BLaER1 (cell line): ENCODE results near the gene GALNT18.

Experiments
- H3K27ac ChIP-seq: shearing (Covaris generic); formaldehyde crosslinking; 2 replicates; pipeline ENCODE4 v1.8.1; 2022
- H3K27me3 ChIP-seq: shearing (Covaris generic); formaldehyde crosslinking; 2 replicates; pipeline ENCODE4 v1.8.1; 2022
- H3K36me3 ChIP-seq: shearing (Covaris generic); formaldehyde crosslinking; 2 replicates; pipeline ENCODE4 v1.8.1; 2022
- H3K4me1 ChIP-seq: shearing (Covaris generic); formaldehyde crosslinking; 2 replicates; pipeline ENCODE4 v1.8.1; 2022
- H3K4me2 ChIP-seq: shearing (Covaris generic); formaldehyde crosslinking; 2 replicates; pipeline ENCODE4 v1.8.1; 2022
- H3K4me3 ChIP-seq: shearing (Covaris generic); formaldehyde crosslinking; 2 replicates; pipeline ENCODE4 v1.8.1; 2022
- H3K9ac ChIP-seq: shearing (Covaris generic); formaldehyde crosslinking; 2 replicates; pipeline ENCODE4 v1.8.1; 2022
- H3K9me3 ChIP-seq: shearing (Covaris generic); formaldehyde crosslinking; 2 replicates; pipeline ENCODE4 v1.8.1; 2022
- H4K20me1 ChIP-seq: shearing (Covaris generic); formaldehyde crosslinking; 2 replicates; pipeline ENCODE4 v1.8.1; 2022
- Cebpa-rat ChIP-seq: shearing (Covaris generic); IDR thresholded peaks from 2 replicates; pipeline ENCODE4 v1.8.1; 2022

The GALNT18 gene

GRCh38 chr11:11570823-11571222 lies 51.0 kb downstream of the GALNT18 start:
- no peak overlapping the region for H3K4me2 ChIP-seq
- no peaks in the 10 kb centered on the region for H4K20me1 ChIP-seq
- no peak for TF ChIP-seq Cebpa-rat
- H3K4me1 ChIP-seq: peaks cover 24% of the 10 kb centered on the region
- H3K4me3 ChIP-seq: no peak overlapping the region
- no peaks in the 10 kb centered on the region for H3K27me3 ChIP-seq
- no peaks in the 10 kb centered on the region for H3K9me3 ChIP-seq
- H3K36me3 ChIP-seq: no peaks in the 10 kb centered on the region
- no peak overlapping the region for H3K27ac ChIP-seq
- H3K9ac ChIP-seq: no peak overlapping the region

- no peaks in the 10 kb centered on the region for H3K36me3 ChIP-seq
- no peak overlapping the region for H3K27ac ChIP-seq
- no peak overlapping the region for H3K9ac ChIP-seq
- H3K27me3 ChIP-seq: no peaks in the 10 kb centered on the region
- peaks cover 24% of the 10 kb centered on the region for H3K4me1 ChIP-seq
- no peaks in the 10 kb centered on the region for H4K20me1 ChIP-seq
- no peak overlapping the region for H3K4me3 ChIP-seq
- no peaks in the 10 kb centered on the region for H3K9me3 ChIP-seq
- peak overlapping the region; percentile 21; the same call in 1 of the 2 replicates for H3K4me2 ChIP-seq
- TF ChIP-seq Cebpa-rat: no peak
These were observed 51.8 kb downstream of the GALNT18 start for GRCh38 chr11:11569936-11570491.

GRCh38 chr11:11568651-11569229 lies 53.1 kb downstream of the GALNT18 start:
- Histone ChIP-seq H3K9ac (no peak overlapping the region), H3K4me3 (no peak overlapping the region), H4K20me1 (no peaks in the 10 kb centered on the region), H3K4me1 (peaks cover 24% of the 10 kb centered on the region), H3K27me3 (no peaks in the 10 kb centered on the region), H3K36me3 (no peaks in the 10 kb centered on the region), H3K9me3 (no peaks in the 10 kb centered on the region), H3K4me2 (peak overlapping the region; percentile 3), H3K27ac (no peak overlapping the region)
- TF ChIP-seq Cebpa-rat: no peak

GRCh38 chr11:11567936-11568650 lies 53.7 kb downstream of the GALNT18 start:
- H4K20me1 ChIP-seq: no peaks in the 10 kb centered on the region
- H3K4me3 ChIP-seq: no peak overlapping the region
- H3K4me2 ChIP-seq: peak overlapping the region; percentile 3
- H3K36me3 ChIP-seq: no peaks in the 10 kb centered on the region
- no peak for TF ChIP-seq Cebpa-rat
- H3K27ac ChIP-seq: no peak overlapping the region
- H3K4me1 ChIP-seq: peaks cover 24% of the 10 kb centered on the region
- no peaks in the 10 kb centered on the region for H3K27me3 ChIP-seq
- no peaks in the 10 kb centered on the region for H3K9me3 ChIP-seq
- H3K9ac ChIP-seq: no peak overlapping the region

GRCh38 chr11:11565636-11566035 lies 56.2 kb downstream of the GALNT18 start:
- Histone ChIP-seq H3K9me3 (no peaks in the 10 kb centered on the region), H3K27me3 (no peaks in the 10 kb centered on the region), H3K4me2 (no peak overlapping the region), H4K20me1 (no peaks in the 10 kb centered on the region), H3K4me1 (peaks cover 24% of the 10 kb centered on the region), H3K4me3 (no peak overlapping the region), H3K27ac (no peak overlapping the region), H3K9ac (no peak overlapping the region), H3K36me3 (no peaks in the 10 kb centered on the region)
- no peak for TF ChIP-seq Cebpa-rat

- H3K4me3 ChIP-seq: no peak overlapping the region
- no peaks in the 10 kb centered on the region for H3K9me3 ChIP-seq
- no peaks in the 10 kb centered on the region for H3K36me3 ChIP-seq
- no peaks in the 10 kb centered on the region for H3K27me3 ChIP-seq
- no peak for TF ChIP-seq Cebpa-rat
- H3K9ac ChIP-seq: no peak overlapping the region
- no peak overlapping the region for H3K4me2 ChIP-seq
- H3K4me1 ChIP-seq: peaks cover 6% of the 10 kb centered on the region
- H4K20me1 ChIP-seq: no peaks in the 10 kb centered on the region
- H3K27ac ChIP-seq: no peak overlapping the region
These were observed 58.4 kb downstream of the GALNT18 start for GRCh38 chr11:11563200-11563975.

- no peaks in the 10 kb centered on the region for H3K36me3 ChIP-seq
- no peaks in the 10 kb centered on the region for H3K27me3 ChIP-seq
- no peaks in the 10 kb centered on the region for H4K20me1 ChIP-seq
- no peaks in the 10 kb centered on the region for H3K4me1 ChIP-seq
- H3K9ac ChIP-seq: no peak overlapping the region
- H3K27ac ChIP-seq: no peak overlapping the region
- no peak overlapping the region for H3K4me3 ChIP-seq
- H3K4me2 ChIP-seq: no peak overlapping the region
- TF ChIP-seq Cebpa-rat: no peak
- no peaks in the 10 kb centered on the region for H3K9me3 ChIP-seq
These were observed 59.8 kb downstream of the GALNT18 start for GRCh38 chr11:11561991-11562390.

GRCh38 chr11:11558826-11559225 lies 63.0 kb downstream of the GALNT18 start:
- Histone ChIP-seq H3K27me3 (no peaks in the 10 kb centered on the region), H4K20me1 (no peaks in the 10 kb centered on the region), H3K4me2 (no peak overlapping the region), H3K9me3 (no peaks in the 10 kb centered on the region), H3K36me3 (no peaks in the 10 kb centered on the region), H3K9ac (no peak overlapping the region), H3K27ac (no peak overlapping the region), H3K4me3 (no peak overlapping the region), H3K4me1 (peaks cover 13% of the 10 kb centered on the region)
- TF ChIP-seq Cebpa-rat: no peak

GRCh38 chr11:11558396-11558795 lies 63.4 kb downstream of the GALNT18 start:
- no peaks in the 10 kb centered on the region for H4K20me1 ChIP-seq
- H3K4me2 ChIP-seq: no peak overlapping the region
- no peaks in the 10 kb centered on the region for H3K27me3 ChIP-seq
- H3K9ac ChIP-seq: no peak overlapping the region
- no peaks in the 10 kb centered on the region for H3K9me3 ChIP-seq
- TF ChIP-seq Cebpa-rat: no peak
- no peak overlapping the region for H3K4me3 ChIP-seq
- no peak overlapping the region for H3K27ac ChIP-seq
- peaks cover 17% of the 10 kb centered on the region for H3K4me1 ChIP-seq
- H3K36me3 ChIP-seq: no peaks in the 10 kb centered on the region

GRCh38 chr11:11555208-11555607 lies 66.6 kb downstream of the GALNT18 start:
- TF ChIP-seq Cebpa-rat: no peak
- Histone ChIP-seq H3K9ac (no peak overlapping the region), H3K4me2 (peak overlapping the region; percentile 26), H3K27ac (no peak overlapping the region), H3K4me1 (peaks cover 31% of the 10 kb centered on the region), H3K4me3 (no peak overlapping the region), H4K20me1 (no peaks in the 10 kb centered on the region), H3K9me3 (no peaks in the 10 kb centered on the region), H3K27me3 (no peaks in the 10 kb centered on the region), H3K36me3 (no peaks in the 10 kb centered on the region)
